ENCODE measurements around the gene PKDREJ. TPM values are rescaled to one million over a fixed set of nuclear protein-coding genes. Genes with fewer than 3 reads are reported as not detected.
A peak's percentile ranks its signal among the peaks of the same experiment; 100 is the strongest.

The PKDREJ gene
- polyA plus RNA-seq, 3 donors, result 0.03 to 0.11 (median 0.06) TPM

DNA sequence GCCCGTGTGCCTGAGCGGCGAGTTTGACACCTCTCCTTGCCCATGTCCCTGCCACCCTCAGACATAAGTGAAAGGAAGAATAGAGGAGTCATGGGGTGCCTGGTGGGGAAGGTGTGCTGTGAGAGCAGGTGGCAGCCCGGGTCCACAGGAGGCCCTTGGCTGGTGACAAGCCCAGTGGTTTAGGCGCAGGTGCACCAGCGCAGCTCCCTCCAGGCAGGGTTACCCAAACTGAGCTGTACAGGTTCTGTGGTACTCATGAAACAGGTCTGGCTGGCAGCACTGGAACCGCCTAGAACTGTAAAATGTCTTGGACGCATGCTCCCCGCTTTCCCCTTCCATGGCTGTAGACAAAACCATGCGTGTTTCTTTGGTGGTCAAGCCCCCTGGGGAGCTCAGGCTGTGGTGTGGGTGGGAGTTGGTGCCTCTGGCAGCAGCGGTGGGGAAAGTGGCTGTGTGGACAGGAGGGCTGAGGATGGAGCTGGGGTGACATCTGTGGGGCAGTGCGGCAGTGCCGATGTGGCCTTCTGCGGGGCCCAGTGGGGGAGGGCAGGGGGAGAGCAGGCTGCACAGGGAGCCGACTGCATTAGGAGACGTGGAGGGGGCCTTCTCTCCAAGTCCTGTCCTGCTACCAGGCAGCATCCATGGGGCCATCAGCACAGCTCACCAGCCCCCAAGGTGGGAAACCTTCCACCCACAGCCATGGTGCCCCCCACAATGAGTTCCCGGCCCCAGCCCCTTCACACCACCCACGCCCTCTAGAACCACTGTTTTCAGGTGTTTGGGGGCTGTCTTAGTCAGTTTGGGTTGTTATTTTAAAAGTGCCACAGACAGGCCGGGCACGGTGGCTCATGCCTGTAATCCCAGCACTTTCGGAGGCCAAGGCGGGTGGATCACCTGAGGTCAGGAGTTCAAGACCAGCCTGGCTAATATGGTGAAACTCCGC, 28.0 kb upstream of the PKDREJ start:
- no peak overlapping the region for H3K27ac ChIP-seq (ENCODE audit: low read depth, low read length)
- WGBS, 3 donors, result 95 to 98% (median 96%) methylated on average over 22 to 23 of the region's 23 CpGs

DNA sequence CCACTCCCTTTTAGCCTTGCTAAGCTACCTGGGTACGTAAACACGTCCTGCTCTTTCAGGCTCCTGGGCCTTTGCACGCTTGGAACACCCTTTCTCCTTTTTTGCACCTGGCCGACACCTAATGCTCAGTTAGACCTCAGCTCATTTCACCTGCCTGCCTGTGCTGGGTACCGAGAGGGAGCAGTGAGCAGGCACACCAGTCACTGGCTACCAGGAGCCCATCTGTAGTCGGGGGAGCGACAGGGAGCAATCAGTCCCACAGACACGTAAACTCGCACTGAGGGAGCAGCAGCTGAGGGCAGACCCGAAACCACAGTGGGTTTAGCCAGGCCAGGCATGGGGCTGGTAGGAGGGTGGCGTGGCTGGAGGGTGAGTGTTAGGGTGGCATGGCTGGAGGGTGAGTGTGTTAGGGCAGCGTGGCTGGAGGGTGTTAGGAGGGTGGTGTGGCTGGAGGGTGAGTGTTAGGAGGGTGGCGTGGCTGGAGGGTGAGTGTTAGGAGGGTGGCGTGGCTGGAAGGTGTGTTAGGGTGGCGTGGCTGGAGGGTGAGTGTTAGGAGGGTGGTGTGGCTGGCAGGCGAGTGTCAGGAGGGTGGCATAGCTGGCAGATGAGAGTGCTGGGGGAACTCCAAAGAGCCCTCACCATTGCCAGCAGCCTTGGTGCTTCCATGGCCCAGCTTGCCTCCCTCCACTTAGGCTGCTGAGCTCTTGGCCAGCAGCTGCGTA, 27.1 kb upstream of the PKDREJ start:
- H3K27ac ChIP-seq (ENCODE audit: low read depth, low read length), result no peak overlapping the region
- 93 to 94% (median 94%) methylated on average over 17 of the region's 17 CpGs for WGBS, 3 donors

DNA sequence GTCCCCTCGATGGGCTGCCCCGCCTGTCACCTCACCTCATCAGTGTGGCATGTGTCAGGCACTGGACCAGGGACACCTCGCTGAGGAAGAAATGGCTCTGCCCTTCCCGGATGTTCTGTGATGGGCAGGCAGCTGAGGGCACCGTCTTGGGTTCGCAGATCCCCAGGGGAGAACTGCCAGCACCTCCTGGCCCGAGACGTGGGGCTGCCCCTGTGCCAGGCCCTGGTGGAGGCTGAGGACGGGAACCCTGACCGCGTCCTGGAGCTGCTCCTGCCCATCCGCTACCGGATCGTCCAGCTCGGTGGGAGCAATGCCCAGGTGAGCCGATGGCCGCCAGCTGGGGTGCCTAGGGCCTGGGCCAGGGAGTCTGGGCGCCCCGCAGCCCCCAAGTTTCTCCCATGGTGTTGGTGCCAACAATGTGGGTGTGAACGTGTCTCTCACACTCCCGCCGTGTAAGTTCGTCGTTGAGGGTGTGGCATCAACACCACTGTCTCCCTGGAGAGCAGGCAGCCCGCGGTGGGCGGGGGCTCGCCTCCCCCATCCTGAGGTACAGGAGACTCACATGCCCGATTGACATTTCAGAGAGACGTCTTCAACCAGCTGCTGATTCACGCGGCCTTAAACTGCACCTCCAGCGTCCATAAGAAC, 26.2 kb upstream of the PKDREJ start:
- 83 to 84% (median 84%) methylated on average over 33 of the region's 33 CpGs for WGBS, 3 donors

DNA sequence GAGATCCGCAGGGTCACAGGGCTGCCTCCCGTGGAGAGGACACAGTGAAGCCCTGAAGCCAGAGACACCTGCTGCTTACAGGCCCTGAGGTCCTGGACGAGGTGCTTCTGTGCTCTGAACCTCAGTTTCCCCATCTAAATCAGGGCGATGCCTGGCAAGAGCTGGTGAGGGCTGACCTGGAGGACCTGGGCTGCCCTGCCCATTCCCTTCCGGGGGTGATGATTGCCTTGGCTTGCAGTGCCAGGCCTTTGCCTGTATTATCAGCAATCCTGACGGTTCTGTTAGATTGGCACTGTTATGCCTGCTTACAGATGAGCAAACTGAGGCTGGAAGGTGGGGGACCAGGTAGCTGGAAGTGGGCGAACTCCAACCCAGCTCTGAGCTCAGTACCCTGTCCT, 25.7 kb upstream of the PKDREJ start:
- no peak overlapping the region for H3K27ac ChIP-seq (ENCODE audit: low read depth, low read length)
- 87 to 88% (median 88%) methylated on average over 7 of the region's 7 CpGs for WGBS, 3 donors

More for the DNA sequence above, 26.2 kb upstream of the PKDREJ start:
- H3K27ac ChIP-seq (ENCODE audit: low read depth, low read length), result no peak overlapping the region

DNA sequence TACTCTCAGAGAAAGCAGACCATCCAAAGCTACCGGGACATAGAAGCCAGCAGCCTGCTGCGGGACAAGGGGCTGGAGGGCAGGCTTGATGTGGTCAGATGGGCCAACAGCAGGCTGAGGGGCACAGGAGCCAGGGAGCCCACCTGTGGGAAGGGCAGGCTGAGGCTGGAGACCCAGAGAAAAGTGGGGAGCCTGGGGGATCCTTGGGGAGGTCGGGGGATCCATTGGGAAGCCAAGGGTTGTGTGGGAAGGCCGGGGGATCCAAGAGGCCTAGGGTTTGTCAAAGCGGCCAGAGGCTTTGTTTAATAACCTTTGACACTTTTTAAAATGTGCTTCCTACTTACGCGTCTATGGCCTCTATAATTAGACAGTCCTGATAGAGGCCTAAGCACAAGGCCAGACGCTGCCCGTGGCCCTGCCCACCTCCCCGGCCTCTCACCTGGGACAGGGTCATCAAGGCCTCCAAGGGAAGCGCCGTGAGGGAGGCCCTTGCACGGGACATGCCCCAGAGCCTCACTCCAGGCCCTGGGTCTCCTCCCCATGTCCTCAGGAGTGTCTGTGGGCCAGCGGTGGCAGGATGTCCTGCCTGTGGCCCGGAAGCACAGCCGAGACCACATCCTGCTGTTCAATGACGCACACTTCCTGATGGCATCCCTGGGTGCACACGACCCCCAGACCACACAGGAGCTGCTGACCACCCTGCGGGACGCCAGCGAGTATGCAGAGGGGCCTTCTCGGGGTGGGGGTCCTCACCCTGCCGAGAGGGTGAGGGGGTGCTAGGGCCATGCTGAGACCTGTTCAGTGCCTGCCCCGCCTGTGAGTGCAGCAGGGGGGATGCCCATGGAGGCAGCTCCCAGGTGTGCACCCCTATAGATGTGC, 25.0 kb upstream of the PKDREJ start:
- H3K27ac ChIP-seq (ENCODE audit: low read depth, low read length), result peak overlapping the region; percentile 15
- WGBS, 3 donors, result 46 to 78% (median 48%) methylated on average over 24 of the region's 24 CpGs

DNA sequence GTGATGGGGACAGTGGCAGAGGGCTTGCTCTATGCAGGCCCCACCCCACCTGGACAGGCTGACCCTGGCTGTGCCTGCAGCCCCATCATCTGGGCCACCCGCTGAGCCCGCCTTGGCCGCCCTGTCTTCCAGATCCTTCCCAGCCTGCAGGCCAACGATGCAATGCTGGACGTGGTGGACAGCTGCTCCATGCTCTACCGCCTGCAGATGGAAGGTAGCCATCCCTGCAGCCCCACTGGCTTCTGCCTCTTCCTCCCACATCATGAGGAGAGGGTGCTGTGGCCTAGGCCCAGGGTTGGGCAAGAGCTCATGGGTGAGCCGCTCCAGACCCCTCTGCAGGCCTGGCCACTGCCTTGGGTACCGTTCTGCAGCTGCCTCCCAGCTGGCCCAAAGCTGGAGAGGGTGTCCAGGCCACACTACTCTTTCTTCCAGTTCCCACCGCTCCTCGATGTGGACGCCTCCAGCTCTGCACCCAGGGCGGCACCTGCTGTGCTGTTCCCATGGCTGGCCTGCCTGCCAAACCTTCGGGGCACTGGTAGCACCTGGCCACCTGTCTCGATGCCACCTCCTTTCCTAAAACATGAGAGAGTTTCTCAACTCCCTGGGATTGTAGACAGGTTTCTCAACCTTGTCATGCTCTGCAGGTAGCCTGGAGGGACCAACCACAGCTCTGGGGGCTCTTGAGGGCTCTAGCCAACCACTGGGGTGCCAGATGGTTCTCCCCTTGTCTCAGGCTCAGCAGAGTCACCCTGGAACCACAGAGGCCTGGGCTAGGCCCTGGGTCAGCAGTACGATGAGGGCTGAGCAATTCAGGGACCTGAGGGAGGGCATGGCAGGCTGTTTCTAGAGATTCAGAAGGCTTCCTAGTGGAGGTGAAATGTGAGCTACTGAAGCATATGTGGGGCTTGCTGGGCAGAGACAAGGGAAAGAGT, 24.1 kb upstream of the PKDREJ start:
- 65 to 93% (median 89%) methylated on average over 15 of the region's 15 CpGs for WGBS, 3 donors
- no peak overlapping the region for H3K27ac ChIP-seq (ENCODE audit: low read depth, low read length)

DNA sequence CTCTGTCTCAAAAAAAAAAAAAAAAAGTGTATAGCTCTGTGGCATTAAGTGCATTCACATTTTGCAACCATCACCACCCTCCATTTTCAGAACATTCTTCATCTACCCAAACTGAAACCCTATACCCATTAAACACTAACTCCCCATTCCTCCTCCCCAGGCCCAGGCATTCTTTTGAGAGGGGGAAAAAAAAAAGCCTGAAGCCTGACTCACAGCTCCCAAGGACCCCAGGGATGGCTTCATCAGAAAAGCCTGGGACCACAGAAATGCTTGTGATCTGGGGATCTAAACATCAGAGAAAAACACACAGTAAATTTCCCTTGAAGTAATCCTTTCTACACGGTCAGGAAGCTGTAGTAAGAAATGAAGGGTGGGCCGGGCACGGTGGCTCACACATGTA, 22.9 kb upstream of the PKDREJ start:
- H3K27ac ChIP-seq (ENCODE audit: low read depth, low read length), result no peak overlapping the region
- 86 to 97% (median 91%) methylated on average over 3 of the region's 3 CpGs for WGBS, 3 donors

- 97 to 99% (median 98%) methylated on average over 13 of the region's 13 CpGs for WGBS, 3 donors
- no peak overlapping the region for H3K27ac ChIP-seq (ENCODE audit: low read depth, low read length)
These were observed 18.9 kb upstream of the PKDREJ start for GRCh38 chr22:46281866-46282678.

DNA sequence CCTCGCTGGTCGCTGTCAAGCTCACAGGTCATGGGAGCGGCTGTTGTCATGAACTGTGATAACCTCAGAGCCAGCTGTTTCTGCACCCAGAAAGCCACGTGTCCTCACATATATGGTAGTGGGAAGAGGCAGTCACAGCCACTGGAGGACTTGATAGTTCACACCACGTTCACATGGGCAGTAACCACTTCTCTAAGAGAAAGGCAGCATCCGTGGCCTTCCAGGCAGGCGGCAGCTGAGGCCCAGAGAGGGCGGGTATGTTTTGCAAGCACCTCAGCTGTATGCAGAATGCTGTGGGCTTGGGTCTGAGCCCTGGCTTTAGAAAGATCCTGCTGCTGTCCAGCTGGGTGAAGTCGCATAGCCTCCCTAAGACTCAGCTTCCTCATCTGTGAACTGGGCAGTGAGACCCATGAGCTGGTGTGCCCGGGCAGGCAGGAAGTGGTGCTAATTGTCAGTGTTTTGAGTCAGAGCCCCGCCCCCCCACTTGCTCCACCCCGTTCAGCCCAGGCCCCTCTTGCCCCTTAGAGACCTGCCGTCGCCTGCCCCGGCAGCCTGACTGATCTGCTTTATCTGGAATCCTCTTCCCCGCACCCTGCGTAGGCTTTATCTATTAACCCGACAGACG, 18.0 kb upstream of the PKDREJ start:
- WGBS, 3 donors, result 79 to 82% (median 81%) methylated on average over 19 of the region's 19 CpGs
- H3K27ac ChIP-seq (ENCODE audit: low read depth, low read length), result no peak overlapping the region

GRCh38 chr22:46280063-46280817, 17.1 kb upstream of the PKDREJ start:
- no peak overlapping the region for H3K27ac ChIP-seq (ENCODE audit: low read depth, low read length)
- WGBS, 3 donors, result 95 to 97% (median 96%) methylated on average over 12 of the region's 12 CpGs

DNA sequence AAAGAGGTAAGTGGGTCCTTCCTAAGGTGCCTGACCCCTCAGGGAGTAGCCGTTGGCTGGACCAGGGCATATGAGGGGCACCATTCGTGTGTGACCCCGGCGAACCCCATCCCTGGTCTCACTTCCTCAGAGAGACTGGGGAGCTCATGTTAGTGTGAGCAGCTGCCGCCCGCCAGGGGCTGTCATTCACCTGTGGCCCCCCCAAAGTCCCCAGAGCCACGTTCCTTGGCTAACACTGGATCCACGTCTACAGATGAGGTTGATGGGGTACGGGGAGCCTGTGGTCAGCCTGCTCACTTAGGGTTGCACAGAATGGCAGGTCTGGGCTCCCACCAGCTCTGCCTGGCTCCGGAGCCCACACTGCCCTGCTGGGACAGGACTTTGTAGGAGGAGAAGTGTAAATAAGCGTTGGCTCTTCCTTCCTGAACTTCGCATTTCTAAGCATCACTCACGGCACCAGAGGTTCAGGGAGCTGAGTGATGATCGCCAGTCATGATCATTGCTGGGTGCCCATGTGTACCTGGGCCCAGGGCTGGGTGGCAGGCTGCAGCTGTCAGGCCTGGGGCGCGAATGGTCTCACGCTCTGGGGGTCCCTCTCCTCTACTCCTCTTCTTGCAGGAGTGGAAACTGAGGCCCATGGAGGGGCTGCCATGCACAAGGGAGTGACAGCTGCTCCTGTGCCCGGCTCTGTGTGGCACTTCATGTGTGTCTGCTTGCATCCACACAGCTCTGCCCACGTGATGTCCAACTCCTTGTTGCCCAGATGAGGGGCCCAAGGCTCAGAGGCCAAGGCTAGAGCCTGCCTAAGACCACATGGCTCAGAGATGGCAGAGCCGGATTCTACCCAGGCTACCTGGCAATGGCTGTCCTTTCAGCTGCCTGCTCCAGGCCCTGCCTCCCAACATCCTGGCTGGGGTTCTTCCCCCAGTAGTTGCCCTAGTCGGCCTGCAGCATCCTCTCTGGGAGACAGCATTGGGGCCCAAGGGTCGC, 15.8 kb upstream of the PKDREJ start:
- WGBS, 3 donors, result 92 to 96% (median 93%) methylated on average over 22 of the region's 22 CpGs
- no peak overlapping the region for H3K27ac ChIP-seq (ENCODE audit: low read depth, low read length)

DNA sequence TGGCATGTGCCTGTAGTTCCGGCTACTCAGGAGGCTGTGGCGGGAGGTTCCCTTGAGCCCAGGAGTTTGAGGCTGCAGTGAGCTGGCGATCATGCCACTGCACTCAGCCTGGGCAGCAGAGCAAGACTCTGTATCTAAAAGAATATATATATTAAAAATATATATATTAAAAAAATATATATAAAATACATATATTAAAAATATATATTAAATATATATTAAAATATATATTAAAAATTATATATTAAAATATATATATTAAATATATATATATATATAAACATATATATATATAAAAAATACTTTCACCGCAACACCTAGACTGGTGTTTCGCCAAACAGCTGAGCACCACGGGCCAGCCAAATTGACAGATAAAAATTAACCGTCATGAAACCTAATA, 13.4 kb upstream of the PKDREJ start:
- 84 to 96% (median 95%) methylated on average over 7 of the region's 7 CpGs for WGBS, 3 donors
- no peak overlapping the region for H3K27ac ChIP-seq (ENCODE audit: low read depth, low read length)

- 67 to 72% (median 70%) methylated on average over 3 of the region's 3 CpGs for WGBS, 3 donors
- no peak overlapping the region for H3K27ac ChIP-seq (ENCODE audit: low read depth, low read length)
These were observed 12.4 kb upstream of the PKDREJ start for GRCh38 chr22:46275455-46276122.

DNA sequence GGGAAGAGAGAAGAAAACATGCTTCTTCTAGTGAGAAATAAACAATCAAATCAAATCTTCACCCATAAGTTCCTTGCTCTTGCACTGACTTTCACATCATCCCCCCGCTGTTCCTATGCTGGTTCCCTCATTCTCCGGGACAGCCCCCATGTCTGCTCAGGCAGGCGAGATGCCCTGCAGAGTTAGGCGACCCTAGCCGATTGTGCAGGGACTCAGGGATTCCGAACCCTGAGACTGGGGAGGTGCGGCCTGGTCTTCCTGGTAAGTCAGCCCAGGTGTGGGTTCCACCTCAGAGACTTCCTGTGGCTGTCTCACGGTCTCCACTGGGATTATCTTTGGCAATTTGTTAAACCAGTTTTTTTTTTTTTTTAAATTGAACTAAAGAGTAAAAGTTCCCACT, 11.2 kb upstream of the PKDREJ start:
- no peak overlapping the region for H3K27ac ChIP-seq (ENCODE audit: low read depth, low read length)
- 96 to 97% (median 97%) methylated on average over 8 of the region's 8 CpGs for WGBS, 3 donors

All from adipose tissue (tissue), 3 donors.